ENCODE data around the gene KRTAP19-7.

Gene KRTAP19-7

DNA sequence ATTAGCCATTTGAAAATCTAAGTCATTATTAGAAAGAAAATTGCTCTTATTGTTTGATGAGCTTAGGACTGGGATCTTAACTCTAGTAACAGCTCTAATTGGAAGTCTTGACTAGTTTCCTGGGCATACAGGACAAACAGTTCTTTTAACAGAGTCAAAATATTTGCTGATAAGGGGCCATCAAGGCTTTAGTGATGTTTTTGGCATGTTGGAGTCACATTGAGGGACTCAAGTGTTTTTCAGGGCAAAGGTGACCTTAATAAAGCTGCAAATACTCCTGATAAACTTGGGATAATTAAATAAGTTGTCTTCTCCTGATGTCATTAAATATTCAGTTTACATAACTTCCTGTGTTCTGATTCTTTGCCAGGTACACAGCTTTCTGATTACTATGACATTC is 6.5 kb upstream of the KRTAP19-7 start:
- Histone ChIP-seq H3K4me1 (ENCODE audit: insufficient read depth, low read length) (no peaks in the 10 kb centered on the region), H3K9me3 (ENCODE audit: insufficient read depth, low read length, severe bottlenecking) (no peaks in the 10 kb centered on the region), H4K20me1 (ENCODE audit: insufficient read depth, low read length) (no peaks in the 10 kb centered on the region), H3K4me3 (ENCODE audit: low read depth in 1 of 2, low read length in 2 of 2) (no peak overlapping the region), H3K4me2 (ENCODE audit: insufficient read depth, low read length) (no peak overlapping the region), H2AFZ (ENCODE audit: low read depth, low read length) (no peak overlapping the region), H3K36me3 (ENCODE audit: insufficient read depth, low read length) (no peaks in the 10 kb centered on the region), H3K27me3 (ENCODE audit: insufficient read depth, low read length, poor library complexity) (no peaks in the 10 kb centered on the region), H3K27ac (ENCODE audit: low read length) (no peak overlapping the region), H3K9ac (ENCODE audit: low read depth, low read length) (no peak overlapping the region), H3K79me2 (ENCODE audit: insufficient read depth, low read length) (no peaks in the 10 kb centered on the region)
- no peak for DNase-seq
- ATAC-seq (ENCODE audit: insufficient read depth, low read depth): no peak
- no peak for TF ChIP-seq EZH2 (IDR thresholded peaks at IDR 0.05; ENCODE audit: borderline replicate concordance, low read depth, low read length, severe bottlenecking)
- TF ChIP-seq, protein P1, sequence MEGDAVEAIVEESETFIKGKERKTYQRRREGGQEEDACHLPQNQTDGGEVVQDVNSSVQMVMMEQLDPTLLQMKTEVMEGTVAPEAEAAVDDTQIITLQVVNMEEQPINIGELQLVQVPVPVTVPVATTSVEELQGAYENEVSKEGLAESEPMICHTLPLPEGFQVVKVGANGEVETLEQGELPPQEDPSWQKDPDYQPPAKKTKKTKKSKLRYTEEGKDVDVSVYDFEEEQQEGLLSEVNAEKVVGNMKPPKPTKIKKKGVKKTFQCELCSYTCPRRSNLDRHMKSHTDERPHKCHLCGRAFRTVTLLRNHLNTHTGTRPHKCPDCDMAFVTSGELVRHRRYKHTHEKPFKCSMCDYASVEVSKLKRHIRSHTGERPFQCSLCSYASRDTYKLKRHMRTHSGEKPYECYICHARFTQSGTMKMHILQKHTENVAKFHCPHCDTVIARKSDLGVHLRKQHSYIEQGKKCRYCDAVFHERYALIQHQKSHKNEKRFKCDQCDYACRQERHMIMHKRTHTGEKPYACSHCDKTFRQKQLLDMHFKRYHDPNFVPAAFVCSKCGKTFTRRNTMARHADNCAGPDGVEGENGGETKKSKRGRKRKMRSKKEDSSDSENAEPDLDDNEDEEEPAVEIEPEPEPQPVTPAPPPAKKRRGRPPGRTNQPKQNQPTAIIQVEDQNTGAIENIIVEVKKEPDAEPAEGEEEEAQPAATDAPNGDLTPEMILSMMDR (IDR thresholded peaks at IDR 0.05; ENCODE audit: borderline replicate concordance, extremely low read depth, low read length, poor library complexity, severe bottlenecking): no peak

DNA sequence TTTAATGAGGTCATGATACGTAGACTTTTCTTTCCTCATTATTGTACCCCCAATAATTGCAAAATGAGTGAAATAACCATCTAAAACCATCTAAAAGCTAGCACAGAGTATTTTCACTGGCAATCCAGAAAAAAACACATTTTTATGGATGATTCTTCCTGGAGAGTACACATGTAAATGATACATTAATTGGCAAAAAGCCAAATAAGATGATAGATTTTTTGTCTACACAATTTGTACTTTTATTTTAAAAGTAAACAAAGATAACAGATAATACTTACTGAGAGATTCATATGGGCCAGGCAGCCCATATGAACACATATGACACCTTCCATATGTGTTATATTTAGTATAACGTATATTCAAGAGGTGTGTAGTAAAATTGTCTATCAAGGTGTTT is 2.5 kb upstream of the KRTAP19-7 start:
- no peak for TF ChIP-seq EZH2 (IDR thresholded peaks at IDR 0.05; ENCODE audit: borderline replicate concordance, low read depth, low read length, severe bottlenecking)
- TF ChIP-seq, protein P1 (IDR thresholded peaks at IDR 0.05; ENCODE audit: borderline replicate concordance, extremely low read depth, low read length, poor library complexity, severe bottlenecking): no peak
- Histone ChIP-seq H4K20me1 (ENCODE audit: insufficient read depth, low read length) (no peaks in the 10 kb centered on the region), H3K79me2 (ENCODE audit: insufficient read depth, low read length) (no peaks in the 10 kb centered on the region)

DNA sequence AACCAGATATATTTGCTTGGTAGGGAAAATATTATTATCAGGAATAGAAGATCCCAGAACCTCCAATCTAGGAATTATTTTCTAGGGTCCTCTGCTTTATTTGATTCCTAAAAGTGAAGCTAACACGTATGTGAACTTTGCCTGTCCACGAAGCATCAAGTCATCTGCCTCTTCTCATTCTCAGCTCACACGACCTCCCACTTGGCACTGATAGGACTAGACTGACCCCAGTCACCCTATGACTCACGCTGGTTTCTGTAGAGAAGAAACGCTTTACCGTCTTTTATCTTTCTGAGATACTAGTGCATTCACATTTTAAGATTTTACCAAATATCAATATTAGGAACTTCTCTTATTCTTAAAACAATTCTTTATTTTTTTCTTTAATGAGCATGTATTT is 2.0 kb upstream of the KRTAP19-7 start:
- H3K36me3 ChIP-seq (ENCODE audit: insufficient read depth, low read length): no peaks in the 10 kb centered on the region
- TF ChIP-seq EZH2 (IDR thresholded peaks at IDR 0.05; ENCODE audit: borderline replicate concordance, low read depth, low read length, severe bottlenecking): no peak
- TF ChIP-seq, protein P1 (IDR thresholded peaks at IDR 0.05; ENCODE audit: borderline replicate concordance, extremely low read depth, low read length, poor library complexity, severe bottlenecking): no peak
- no peak overlapping the region for H3K4me3 ChIP-seq (ENCODE audit: low read depth in 1 of 2, low read length in 2 of 2)
- no peak overlapping the region for H3K9ac ChIP-seq (ENCODE audit: low read depth, low read length)
- no peaks in the 10 kb centered on the region for H3K4me1 ChIP-seq (ENCODE audit: insufficient read depth, low read length)
- no peak for ATAC-seq (ENCODE audit: insufficient read depth, low read depth)
- no peak for DNase-seq
- no peak overlapping the region for H3K4me2 ChIP-seq (ENCODE audit: insufficient read depth, low read length)
- H3K9me3 ChIP-seq (ENCODE audit: insufficient read depth, low read length, severe bottlenecking): no peaks in the 10 kb centered on the region
- H3K79me2 ChIP-seq (ENCODE audit: insufficient read depth, low read length): no peaks in the 10 kb centered on the region
- no peaks in the 10 kb centered on the region for H3K27me3 ChIP-seq (ENCODE audit: insufficient read depth, low read length, poor library complexity)
- no peaks in the 10 kb centered on the region for H4K20me1 ChIP-seq (ENCODE audit: insufficient read depth, low read length)
- H2AFZ ChIP-seq (ENCODE audit: low read depth, low read length): no peak overlapping the region
- no peak overlapping the region for H3K27ac ChIP-seq (ENCODE audit: low read length)

More for the DNA sequence above, 2.5 kb upstream of the KRTAP19-7 start:
- DNase-seq (no peak), ATAC-seq (ENCODE audit: insufficient read depth, low read depth) (no peak)
- H3K27me3 ChIP-seq (ENCODE audit: insufficient read depth, low read length, poor library complexity): no peaks in the 10 kb centered on the region
- H2AFZ ChIP-seq (ENCODE audit: low read depth, low read length): no peak overlapping the region
- H3K9me3 ChIP-seq (ENCODE audit: insufficient read depth, low read length, severe bottlenecking): no peaks in the 10 kb centered on the region
- no peaks in the 10 kb centered on the region for H3K36me3 ChIP-seq (ENCODE audit: insufficient read depth, low read length)
- H3K4me1 ChIP-seq (ENCODE audit: insufficient read depth, low read length): no peaks in the 10 kb centered on the region
- no peak overlapping the region for H3K27ac ChIP-seq (ENCODE audit: low read length)
- H3K9ac ChIP-seq (ENCODE audit: low read depth, low read length): no peak overlapping the region
- no peak overlapping the region for H3K4me2 ChIP-seq (ENCODE audit: insufficient read depth, low read length)
- H3K4me3 ChIP-seq (ENCODE audit: low read depth in 1 of 2, low read length in 2 of 2): no peak overlapping the region

DNA sequence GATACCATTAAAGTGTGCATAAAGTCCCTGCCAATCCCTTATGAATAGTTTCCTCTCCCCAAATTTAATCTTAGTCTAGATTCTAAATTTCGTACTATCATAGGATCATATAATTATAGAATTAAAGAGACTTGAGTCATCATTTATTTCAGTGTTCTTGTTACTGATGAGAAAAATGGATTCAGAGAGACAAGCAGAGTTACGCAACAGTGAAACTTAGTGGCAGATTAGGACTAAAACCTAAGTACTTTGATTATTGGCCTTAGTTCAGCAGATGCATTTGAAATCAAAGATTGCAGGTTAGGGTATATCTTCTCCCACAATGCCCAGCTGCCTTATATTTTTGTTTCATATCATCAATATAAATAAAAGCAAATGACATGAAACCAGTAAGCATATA is 843 bp upstream of the KRTAP19-7 start:
- no peak overlapping the region for H2AFZ ChIP-seq (ENCODE audit: low read depth, low read length)
- H3K27me3 ChIP-seq (ENCODE audit: insufficient read depth, low read length, poor library complexity): no peaks in the 10 kb centered on the region
- TF ChIP-seq, protein P1 (IDR thresholded peaks at IDR 0.05; ENCODE audit: borderline replicate concordance, extremely low read depth, low read length, poor library complexity, severe bottlenecking): no peak
- no peak for TF ChIP-seq EZH2 (IDR thresholded peaks at IDR 0.05; ENCODE audit: borderline replicate concordance, low read depth, low read length, severe bottlenecking)
- no peaks in the 10 kb centered on the region for H3K4me1 ChIP-seq (ENCODE audit: insufficient read depth, low read length)
- H3K9ac ChIP-seq (ENCODE audit: low read depth, low read length): no peak overlapping the region
- H3K9me3 ChIP-seq (ENCODE audit: insufficient read depth, low read length, severe bottlenecking): no peaks in the 10 kb centered on the region
- no peaks in the 10 kb centered on the region for H3K36me3 ChIP-seq (ENCODE audit: insufficient read depth, low read length)
- no peak overlapping the region for H3K4me3 ChIP-seq (ENCODE audit: low read depth in 1 of 2, low read length in 2 of 2)
- no peak for ATAC-seq (ENCODE audit: insufficient read depth, low read depth)
- H3K27ac ChIP-seq (ENCODE audit: low read length): no peak overlapping the region
- H4K20me1 ChIP-seq (ENCODE audit: insufficient read depth, low read length): no peaks in the 10 kb centered on the region
- H3K79me2 ChIP-seq (ENCODE audit: insufficient read depth, low read length): no peaks in the 10 kb centered on the region
- DNase-seq: no peak
- H3K4me2 ChIP-seq (ENCODE audit: insufficient read depth, low read length): no peak overlapping the region

All from DND-41 (cell line).